ENCODE measurements around the gene SLC39A2.

- TF ChIP-seq, protein P1, sequence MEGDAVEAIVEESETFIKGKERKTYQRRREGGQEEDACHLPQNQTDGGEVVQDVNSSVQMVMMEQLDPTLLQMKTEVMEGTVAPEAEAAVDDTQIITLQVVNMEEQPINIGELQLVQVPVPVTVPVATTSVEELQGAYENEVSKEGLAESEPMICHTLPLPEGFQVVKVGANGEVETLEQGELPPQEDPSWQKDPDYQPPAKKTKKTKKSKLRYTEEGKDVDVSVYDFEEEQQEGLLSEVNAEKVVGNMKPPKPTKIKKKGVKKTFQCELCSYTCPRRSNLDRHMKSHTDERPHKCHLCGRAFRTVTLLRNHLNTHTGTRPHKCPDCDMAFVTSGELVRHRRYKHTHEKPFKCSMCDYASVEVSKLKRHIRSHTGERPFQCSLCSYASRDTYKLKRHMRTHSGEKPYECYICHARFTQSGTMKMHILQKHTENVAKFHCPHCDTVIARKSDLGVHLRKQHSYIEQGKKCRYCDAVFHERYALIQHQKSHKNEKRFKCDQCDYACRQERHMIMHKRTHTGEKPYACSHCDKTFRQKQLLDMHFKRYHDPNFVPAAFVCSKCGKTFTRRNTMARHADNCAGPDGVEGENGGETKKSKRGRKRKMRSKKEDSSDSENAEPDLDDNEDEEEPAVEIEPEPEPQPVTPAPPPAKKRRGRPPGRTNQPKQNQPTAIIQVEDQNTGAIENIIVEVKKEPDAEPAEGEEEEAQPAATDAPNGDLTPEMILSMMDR (IDR thresholded peaks at IDR 0.05): no peak
- TF ChIP-seq POLR2A (IDR thresholded peaks at IDR 0.05): no peak
Observed at GRCh38 chr14:21034707-21035106, 35.6 kb downstream of the SLC39A2 start, which contains the start of gene RNASE13.
